HUES48 (cell line): ENCODE results near the gene GPATCH1.
"Not testable (repeated sequence)": the region's sequence is repeated elsewhere in the genome, so short reads cannot be mapped to it uniquely, and the experiment has no call there.

Experiments
- H3K27ac ChIP-seq: one replicate; pipeline ENCODE4 v1.7.0; 2013; ENCODE audit warnings: low read depth, low read length, inconsistent platforms
- H3K27me3 ChIP-seq: 2 replicates; pipeline ENCODE4 v1.6.1; 2013; ENCODE audit warnings: mild to moderate bottlenecking, low read length; ENCODE audit not compliant: control insufficient read depth, insufficient read depth
- H3K36me3 ChIP-seq: 2 replicates; pipeline ENCODE4 v1.6.1; 2013; ENCODE audit warnings: low read length; ENCODE audit not compliant: control insufficient read depth, insufficient read depth
- H3K4me1 ChIP-seq: 2 replicates; pipeline ENCODE4 v1.6.1; 2013; ENCODE audit warnings: mild to moderate bottlenecking, low read length; ENCODE audit not compliant: control insufficient read depth, insufficient read depth
- H3K4me3 ChIP-seq: 2 replicates; pipeline ENCODE4 v1.5.1; 2013; ENCODE audit warnings: mild to moderate bottlenecking, low read depth, low read length
- H3K9ac ChIP-seq: 2 replicates; pipeline ENCODE4 v1.6.1; 2013; ENCODE audit warnings: mild to moderate bottlenecking, low read depth, low read length, moderate library complexity
- H3K9me3 ChIP-seq: 2 replicates; pipeline ENCODE4 v1.6.1; 2013; ENCODE audit warnings: low read length; ENCODE audit not compliant: control insufficient read depth, insufficient read depth

GPATCH1 gene

GRCh38 chr19:33080761-33081681 is at the start of gene GPATCH1:
TSS of gene GPATCH1 (plus strand) at chr19:33081181. CDS start at chr19:33081194, 13 bp downstream.
- peak within 1 kb of the TSS; percentile 72; the same call in 1 of the 2 replicates for H3K9ac ChIP-seq
- H3K4me3 ChIP-seq = peak within 1 kb of the TSS; percentile 98
- peak within 1 kb of the TSS; percentile 35 for H3K27ac ChIP-seq
- H3K9me3 ChIP-seq = no peaks in the 10 kb centered on the region
- peaks cover 8% of the 10 kb centered on the region for H3K4me1 ChIP-seq
- H3K27me3 ChIP-seq = no peaks in the 10 kb centered on the region
- no peaks in the 10 kb centered on the region for H3K36me3 ChIP-seq

- peak overlapping the region; percentile 93 for H3K27ac ChIP-seq
- peaks cover 12% of the 10 kb centered on the region; the same call in 1 of the 2 replicates for H3K4me1 ChIP-seq
- H3K4me3 ChIP-seq = peak overlapping the region; percentile 20
- H3K9ac ChIP-seq = no peak overlapping the region
- no peaks in the 10 kb centered on the region for H3K27me3 ChIP-seq
- H3K36me3 ChIP-seq = peaks cover 5% of the 10 kb centered on the region; the same call in 1 of the 2 replicates
- peaks cover 8% of the 10 kb centered on the region for H3K9me3 ChIP-seq
These were observed 48.7 kb upstream of the GPATCH1 start for GRCh38 chr19:33032218-33032781.

GRCh38 chr19:33035461-33035860 is 45.5 kb upstream of the GPATCH1 start:
- no peaks in the 10 kb centered on the region for H3K27me3 ChIP-seq
- no peaks in the 10 kb centered on the region; the same call in 1 of the 2 replicates for H3K9me3 ChIP-seq
- H3K36me3 ChIP-seq = peaks cover 5% of the 10 kb centered on the region; the same call in 1 of the 2 replicates
- no peak overlapping the region for H3K9ac ChIP-seq
- no peak overlapping the region for H3K27ac ChIP-seq
- H3K4me3 ChIP-seq = no peak overlapping the region
- H3K4me1 ChIP-seq = peaks cover 12% of the 10 kb centered on the region; the same call in 1 of the 2 replicates

GRCh38 chr19:33036370-33037167 is 44.4 kb upstream of the GPATCH1 start:
- not testable (repeated sequence) for H3K27me3 ChIP-seq, H3K27ac ChIP-seq

GRCh38 chr19:33037168-33038025 is 43.6 kb upstream of the GPATCH1 start:
- H3K27me3 ChIP-seq, H3K9ac ChIP-seq, H3K27ac ChIP-seq, H3K36me3 ChIP-seq, H3K4me3 ChIP-seq, H3K9me3 ChIP-seq: not testable (repeated sequence)
- H3K4me1 ChIP-seq = peaks cover 19% of the 10 kb centered on the region

More at GRCh38 chr19:33036370-33037167, 44.4 kb upstream of the GPATCH1 start:
- not testable (repeated sequence) for H3K36me3 ChIP-seq, H3K4me3 ChIP-seq, H3K9me3 ChIP-seq, H3K9ac ChIP-seq
- H3K4me1 ChIP-seq = peaks cover 21% of the 10 kb centered on the region

GRCh38 chr19:33039108-33039599 is 41.8 kb upstream of the GPATCH1 start:
- peaks cover 10% of the 10 kb centered on the region for H3K4me1 ChIP-seq
- H3K27me3 ChIP-seq = no peaks in the 10 kb centered on the region
- H3K9ac ChIP-seq = no peak overlapping the region
- H3K9me3 ChIP-seq = no peaks in the 10 kb centered on the region; the same call in 1 of the 2 replicates
- peaks cover 10% of the 10 kb centered on the region for H3K36me3 ChIP-seq
- H3K27ac ChIP-seq = no peak overlapping the region
- no peak overlapping the region for H3K4me3 ChIP-seq

GRCh38 chr19:33039815-33040214 is 41.2 kb upstream of the GPATCH1 start:
- Histone ChIP-seq H3K36me3 (peaks cover 10% of the 10 kb centered on the region), H3K9me3 (no peaks in the 10 kb centered on the region; the same call in 1 of the 2 replicates), H3K9ac (no peak overlapping the region), H3K4me3 (no peak overlapping the region), H3K4me1 (peaks cover 10% of the 10 kb centered on the region), H3K27me3 (no peaks in the 10 kb centered on the region), H3K27ac (no peak overlapping the region)

- Histone ChIP-seq H3K27me3 (no peaks in the 10 kb centered on the region), H3K4me1 (peaks cover 10% of the 10 kb centered on the region), H3K36me3 (peaks cover 4% of the 10 kb centered on the region; the same call in 1 of the 2 replicates), H3K4me3 (no peak overlapping the region), H3K9me3 (no peaks in the 10 kb centered on the region; the same call in 1 of the 2 replicates), H3K9ac (no peak overlapping the region), H3K27ac (peak overlapping the region; percentile 72)
These were observed 39.8 kb upstream of the GPATCH1 start for GRCh38 chr19:33040994-33041827.

GRCh38 chr19:33041828-33042160 is 39.2 kb upstream of the GPATCH1 start:
- H3K4me3 ChIP-seq, H3K9ac ChIP-seq, H3K36me3 ChIP-seq, H3K9me3 ChIP-seq, H3K27me3 ChIP-seq: not testable (repeated sequence)
- Histone ChIP-seq H3K4me1 (peaks cover 10% of the 10 kb centered on the region), H3K27ac (peak overlapping the region; percentile 72)
